ENCODE results near the gene ZNF341. TPM values are rescaled to one million over a fixed set of nuclear protein-coding genes. Genes with fewer than 3 reads are reported as not detected.

Gene ZNF341
- total and polyA plus RNA-seq, 9 of the 15 experiments (the other 6 are each of a cell fraction or from before 2014, with no cell fraction given) = 0.08 to 2.6 (median 1.0) TPM

DNA sequence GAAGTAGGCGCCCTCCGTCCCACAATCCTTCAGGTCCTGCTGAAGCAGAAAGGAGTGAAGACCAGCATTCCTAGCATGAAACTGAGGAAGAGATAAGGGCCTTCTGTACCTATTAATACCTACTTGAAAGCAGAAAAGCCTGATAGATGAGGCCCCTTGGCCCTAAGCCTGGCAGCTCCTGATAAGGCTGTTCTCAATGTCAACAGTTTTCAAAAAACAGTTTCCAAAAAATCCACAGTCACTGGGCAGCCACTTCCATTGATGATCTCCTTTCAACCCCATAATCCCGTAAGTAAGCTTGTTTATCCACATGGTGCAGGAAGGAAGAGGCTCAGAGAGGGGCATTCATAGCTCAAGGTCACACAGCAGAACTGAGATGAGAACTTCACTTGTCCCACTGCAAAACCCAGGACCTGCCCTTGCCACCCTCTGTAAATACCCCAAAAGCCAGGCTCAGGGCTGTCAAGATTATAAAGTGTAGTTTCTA is 42.8 kb upstream of the ZNF341 start (continued):
- TF ChIP-seq GATAD2B (IDR thresholded peaks at IDR 0.05; ENCODE audit: borderline replicate concordance) = peak; percentile 74; the same call in 1 of the 2 replicates
- no peak for TF ChIP-seq ZBTB8A (IDR thresholded peaks at IDR 0.05; ENCODE audit: partially characterized antibody)
- TF ChIP-seq, protein P1, sequence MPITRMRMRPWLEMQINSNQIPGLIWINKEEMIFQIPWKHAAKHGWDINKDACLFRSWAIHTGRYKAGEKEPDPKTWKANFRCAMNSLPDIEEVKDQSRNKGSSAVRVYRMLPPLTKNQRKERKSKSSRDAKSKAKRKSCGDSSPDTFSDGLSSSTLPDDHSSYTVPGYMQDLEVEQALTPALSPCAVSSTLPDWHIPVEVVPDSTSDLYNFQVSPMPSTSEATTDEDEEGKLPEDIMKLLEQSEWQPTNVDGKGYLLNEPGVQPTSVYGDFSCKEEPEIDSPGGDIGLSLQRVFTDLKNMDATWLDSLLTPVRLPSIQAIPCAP (CRISPR knock-in tag; IDR thresholded peaks at IDR 0.05; ENCODE audit: borderline replicate concordance) = no peak
- TF ChIP-seq JUNB (CRISPR knock-in tag; conservative IDR thresholded peaks at IDR 0.05) = no peak
- TF ChIP-seq HEY1 (CRISPR knock-in tag; IDR thresholded peaks at IDR 0.05; ENCODE audit: borderline replicate concordance) = no peak
- peak; percentile 70 for TF ChIP-seq NFE2 (IDR thresholded peaks at IDR 0.05; ENCODE audit: low read depth)
- TF ChIP-seq, protein P2, sequence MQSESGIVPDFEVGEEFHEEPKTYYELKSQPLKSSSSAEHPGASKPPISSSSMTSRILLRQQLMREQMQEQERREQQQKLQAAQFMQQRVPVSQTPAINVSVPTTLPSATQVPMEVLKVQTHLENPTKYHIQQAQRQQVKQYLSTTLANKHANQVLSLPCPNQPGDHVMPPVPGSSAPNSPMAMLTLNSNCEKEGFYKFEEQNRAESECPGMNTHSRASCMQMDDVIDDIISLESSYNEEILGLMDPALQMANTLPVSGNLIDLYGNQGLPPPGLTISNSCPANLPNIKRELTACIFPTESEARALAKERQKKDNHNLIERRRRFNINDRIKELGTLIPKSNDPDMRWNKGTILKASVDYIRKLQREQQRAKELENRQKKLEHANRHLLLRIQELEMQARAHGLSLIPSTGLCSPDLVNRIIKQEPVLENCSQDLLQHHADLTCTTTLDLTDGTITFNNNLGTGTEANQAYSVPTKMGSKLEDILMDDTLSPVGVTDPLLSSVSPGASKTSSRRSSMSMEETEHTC (IDR thresholded peaks at IDR 0.05) = no peak
- no peak for TF ChIP-seq KAT7 (CRISPR knock-in tag; IDR thresholded peaks at IDR 0.05; ENCODE audit: borderline replicate concordance)
- TF ChIP-seq MYNN (IDR thresholded peaks at IDR 0.05) = no peak
- no peak for TF ChIP-seq MYNN (CRISPR knock-in tag; IDR thresholded peaks at IDR 0.05)
- no peak for TF ChIP-seq ZNF778 (CRISPR knock-in tag; IDR thresholded peaks at IDR 0.05)
- TF ChIP-seq POLR2G (IDR thresholded peaks at IDR 0.05; ENCODE audit: low read depth, low read length) = no peak
- TF ChIP-seq ZNF717 (CRISPR knock-in tag; IDR thresholded peaks at IDR 0.05) = no peak
- TF ChIP-seq MTF1 (CRISPR knock-in tag; IDR thresholded peaks at IDR 0.05; ENCODE audit: borderline replicate concordance) = no peak
- peak; percentile 96 for TF ChIP-seq RBM25 (IDR thresholded peaks at IDR 0.05; ENCODE audit: low read depth, low read length, severe bottlenecking)
- no peak for TF ChIP-seq NFYB (IDR thresholded peaks at IDR 0.05; ENCODE audit: extremely low read depth, insufficient read length)
- TF ChIP-seq KDM5B (IDR thresholded peaks at IDR 0.05; ENCODE audit: insufficient replicate concordance, low read depth, low read length) = no peak
- 0 out of 2 replicates have a peak, but pooled peaks have one; percentile 21 for TF ChIP-seq NCOA1 (IDR thresholded peaks at IDR 0.05; ENCODE audit: low read depth)

Measured in K562 (cell line).